KMS-11 (cell line): ENCODE measurements around the gene CLEC18A.

Experiments
- H2AFZ ChIP-seq: fragments of 200-600 bp; sonication (generic); 2 replicates; pipeline ENCODE4 v1.6.1; 2016; ENCODE audit warnings: antibody characterized with exemption, mixed run types, low read depth
- H3K27ac ChIP-seq: fragments of 200-600 bp; sonication (generic); 2 replicates; pipeline ENCODE4 v1.6.1; 2016; ENCODE audit warnings: mild to moderate bottlenecking, mixed run types
- H3K27me3 ChIP-seq: fragments of 200-600 bp; sonication (generic); 2 replicates; pipeline ENCODE4 v1.6.1; 2017; ENCODE audit warnings: mild to moderate bottlenecking, low read depth, mixed run types, moderate library complexity; ENCODE audit not compliant: insufficient read depth
- H3K36me3 ChIP-seq: fragments of 200-600 bp; sonication (generic); 2 replicates; pipeline ENCODE4 v1.6.1; 2017; ENCODE audit warnings: mild to moderate bottlenecking, mixed run types; ENCODE audit not compliant: insufficient read depth
- H3K4me1 ChIP-seq: fragments of 200-600 bp; sonication (generic); 2 replicates; pipeline ENCODE4 v1.6.1; 2016; ENCODE audit warnings: mild to moderate bottlenecking, low read depth, mixed run types; ENCODE audit not compliant: poor library complexity, severe bottlenecking
- H3K4me2 ChIP-seq: fragments of 200-600 bp; sonication (generic); 2 replicates; pipeline ENCODE4 v1.7.0; 2016; ENCODE audit warnings: mild to moderate bottlenecking, mixed run types
- H3K4me3 ChIP-seq: fragments of 200-600 bp; sonication (generic); IDR thresholded peaks from 2 replicates; pipeline ENCODE4 v1.6.1; 2017; ENCODE audit warnings: low read depth, low read length, mixed read lengths; ENCODE audit not compliant: insufficient read depth
- H3K79me2 ChIP-seq: fragments of 200-600 bp; sonication (generic); 2 replicates; pipeline ENCODE4 v1.6.1; 2016; ENCODE audit warnings: low read depth, mixed run types; ENCODE audit not compliant: insufficient read depth
- H3K9ac ChIP-seq: fragments of 200-600 bp; sonication (generic); 2 replicates; pipeline ENCODE4 v1.6.1; 2016; ENCODE audit warnings: mild to moderate bottlenecking, mixed run types
- H4K20me1 ChIP-seq: fragments of 200-600 bp; sonication (generic); 2 replicates; pipeline ENCODE4 v1.6.1; 2016; ENCODE audit warnings: mild to moderate bottlenecking, mixed run types; ENCODE audit not compliant: insufficient read depth
- CTCF ChIP-seq: fragments of 200-600 bp; sonication (generic); conservative IDR thresholded peaks from 2 replicates; pipeline ENCODE4 v1.6.1; 2017; ENCODE audit warnings: low read depth, mild to moderate bottlenecking, antibody characterized with exemption, low read length, moderate library complexity, mixed read lengths

Gene CLEC18A

DNA sequence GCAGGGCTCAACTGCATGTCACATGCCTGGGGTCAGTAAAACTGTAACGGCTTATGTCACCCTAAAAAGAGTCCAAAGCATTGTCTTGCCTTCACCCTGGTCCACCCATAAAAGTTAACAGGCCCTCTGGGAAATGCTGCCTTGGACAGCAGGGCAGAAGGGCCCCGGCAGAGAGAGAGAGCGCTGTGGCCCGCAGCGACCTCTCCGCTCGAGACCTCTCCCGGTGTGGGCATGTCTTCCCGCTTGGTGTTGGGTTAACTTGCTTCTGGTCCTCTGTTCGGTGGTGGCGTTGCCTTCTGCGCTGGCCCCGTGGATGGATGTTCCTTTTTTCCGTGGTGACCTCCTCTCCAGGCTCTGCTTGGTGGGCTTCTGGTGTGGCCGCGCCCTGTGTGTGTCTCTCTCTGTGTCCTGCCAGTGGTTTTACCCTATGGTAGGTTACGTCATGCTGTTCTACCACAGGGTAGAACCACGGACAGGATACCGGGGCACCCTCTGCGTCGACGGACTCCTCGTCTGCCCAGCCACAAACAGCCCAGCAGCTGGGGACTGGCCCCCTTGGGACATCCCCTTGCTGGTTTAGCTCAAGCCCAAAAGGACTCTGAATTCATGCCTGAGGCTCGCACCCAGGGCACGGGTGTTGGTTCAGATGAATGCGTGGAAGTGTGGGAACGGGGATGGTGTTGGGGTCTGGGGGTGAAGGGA, 18.3 kb upstream of the CLEC18A start:
- no peak overlapping the region for H3K27ac ChIP-seq

DNA sequence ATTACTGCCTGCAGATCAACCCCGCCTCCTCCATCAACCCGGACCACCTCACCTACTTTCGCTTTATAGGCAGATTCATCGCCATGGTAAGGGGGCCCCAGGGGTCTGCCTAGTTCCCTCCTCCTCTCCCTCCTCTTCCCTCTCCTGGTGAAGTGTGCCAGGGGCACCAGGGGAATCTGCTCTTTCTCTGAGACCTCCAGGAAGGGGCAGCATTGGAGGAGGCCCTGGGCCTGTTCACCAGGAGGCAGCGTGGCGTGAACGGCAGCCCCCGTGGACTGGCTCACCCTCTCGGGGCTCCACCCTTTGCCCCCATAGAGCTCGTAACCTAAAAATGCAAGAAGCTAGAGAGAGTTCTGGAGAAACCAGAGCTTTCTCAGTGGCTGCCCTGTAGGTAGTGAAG, 17.1 kb upstream of the CLEC18A start:
- H3K79me2 ChIP-seq = no peaks in the 10 kb centered on the region
- H3K4me3 ChIP-seq = no peak overlapping the region
- H3K9ac ChIP-seq = no peak overlapping the region
- no peaks in the 10 kb centered on the region for H4K20me1 ChIP-seq
- H2AFZ ChIP-seq = no peak overlapping the region
- H3K4me2 ChIP-seq = no peak overlapping the region
- H3K36me3 ChIP-seq = no peaks in the 10 kb centered on the region
- H3K4me1 ChIP-seq = no peaks in the 10 kb centered on the region
- H3K27me3 ChIP-seq = no peaks in the 10 kb centered on the region
- H3K27ac ChIP-seq = no peak overlapping the region
- TF ChIP-seq CTCF = no peak

More for the DNA sequence above, 18.3 kb upstream of the CLEC18A start:
- H2AFZ ChIP-seq = no peak overlapping the region
- H3K4me2 ChIP-seq = no peak overlapping the region
- no peaks in the 10 kb centered on the region for H3K79me2 ChIP-seq
- H3K9ac ChIP-seq = no peak overlapping the region
- no peaks in the 10 kb centered on the region for H3K4me1 ChIP-seq
- H3K27me3 ChIP-seq = no peaks in the 10 kb centered on the region
- no peaks in the 10 kb centered on the region for H4K20me1 ChIP-seq
- no peak overlapping the region for H3K4me3 ChIP-seq
- H3K36me3 ChIP-seq = no peaks in the 10 kb centered on the region
- TF ChIP-seq CTCF = no peak

DNA sequence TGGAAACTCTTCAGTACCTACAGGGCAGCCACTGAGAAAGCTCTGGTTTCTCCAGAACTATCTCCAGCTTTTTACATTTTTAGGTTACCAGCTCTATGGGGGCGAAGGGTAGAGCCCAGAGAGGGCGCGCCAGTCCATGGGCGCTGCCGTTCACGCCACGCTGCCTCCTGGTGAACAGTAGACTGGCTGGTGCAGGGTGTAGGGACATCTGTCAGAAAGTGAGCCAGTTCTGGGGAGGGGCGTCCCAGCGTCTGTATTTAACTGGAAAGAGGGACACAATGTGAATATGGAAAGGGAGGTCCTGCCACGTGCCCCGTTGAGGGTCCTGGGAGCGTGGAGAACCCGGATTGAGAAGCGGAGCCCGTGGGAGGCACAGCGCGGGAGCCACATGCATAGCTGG, 16.4 kb upstream of the CLEC18A start:
- Histone ChIP-seq H3K9ac (no peak overlapping the region), H3K79me2 (no peaks in the 10 kb centered on the region), H3K27ac (no peak overlapping the region), H3K27me3 (no peaks in the 10 kb centered on the region), H2AFZ (no peak overlapping the region), H3K36me3 (no peaks in the 10 kb centered on the region), H4K20me1 (no peaks in the 10 kb centered on the region), H3K4me3 (no peak overlapping the region), H3K4me1 (no peaks in the 10 kb centered on the region), H3K4me2 (no peak overlapping the region)
- no peak for TF ChIP-seq CTCF

- H3K27ac ChIP-seq = no peak overlapping the region
Observed at GRCh38 chr16:69935278-69935711, 15.8 kb upstream of the CLEC18A start.

More at GRCh38 chr16:69935278-69935711, 15.8 kb upstream of the CLEC18A start:
- H2AFZ ChIP-seq = no peak overlapping the region
- H3K27me3 ChIP-seq = no peaks in the 10 kb centered on the region
- H3K9ac ChIP-seq = no peak overlapping the region
- no peak overlapping the region for H3K4me2 ChIP-seq
- no peak overlapping the region for H3K4me3 ChIP-seq
- H3K36me3 ChIP-seq = no peaks in the 10 kb centered on the region
- TF ChIP-seq CTCF = no peak
- H3K4me1 ChIP-seq = no peaks in the 10 kb centered on the region
- H4K20me1 ChIP-seq = no peaks in the 10 kb centered on the region
- no peaks in the 10 kb centered on the region for H3K79me2 ChIP-seq
